NOMO-1 treated with DMSO at 0.1 percent for 48 hours (cell line): ENCODE data around the gene STMN3.

Experiments used
- DNase-seq: peaks from one replicate; lab custom pipeline; 2025; ENCODE audit not compliant: unreplicated experiment; lab: John Stamatoyannopoulos, UW

Gene STMN3

GRCh38 chr20:63692436-63693082 is 39.3 kb upstream of the STMN3 start:
- DNase-seq, result no peak

- no peak for DNase-seq
Observed at GRCh38 chr20:63691711-63692435, 38.6 kb upstream of the STMN3 start.

- DNase-seq, result no peak
Observed at GRCh38 chr20:63690898-63691710, 37.9 kb upstream of the STMN3 start.

GRCh38 chr20:63690003-63690897 is 37.0 kb upstream of the STMN3 start:
- DNase-seq, result no peak

- DNase-seq, result no peak
Observed at GRCh38 chr20:63689046-63690002, 36.1 kb upstream of the STMN3 start.

GRCh38 chr20:63688228-63689045 is 35.2 kb upstream of the STMN3 start:
- no peak for DNase-seq

- no peak for DNase-seq
Observed at GRCh38 chr20:63687419-63688178, 34.4 kb upstream of the STMN3 start.

GRCh38 chr20:63686492-63687321 is 33.5 kb upstream of the STMN3 start:
- DNase-seq, result peak; percentile 42

GRCh38 chr20:63686094-63686491 is 32.9 kb upstream of the STMN3 start:
- no peak for DNase-seq

- DNase-seq, result no peak
Observed at GRCh38 chr20:63685269-63686026, 32.2 kb upstream of the STMN3 start.

- DNase-seq, result no peak
Observed at GRCh38 chr20:63682384-63683139, 29.3 kb upstream of the STMN3 start.

- DNase-seq, result no peak
Observed at GRCh38 chr20:63681609-63682142, 28.5 kb upstream of the STMN3 start.

- DNase-seq, result no peak
Observed at GRCh38 chr20:63680857-63681608, 27.8 kb upstream of the STMN3 start.

GRCh38 chr20:63680427-63680826 is 27.2 kb upstream of the STMN3 start:
- DNase-seq, result no peak

- no peak for DNase-seq
Observed at GRCh38 chr20:63679799-63680305, 26.6 kb upstream of the STMN3 start.
